GM23338 (cell line): Measurements from ENCODE around the gene SYNPO2. TPM values are rescaled to one million over a fixed set of nuclear protein-coding genes. Genes with fewer than 3 reads are reported as not detected.

Source experiments
- ATAC-seq: fragments of 200-7000 bp; cut with Tn5 transposase; 3 replicates; pipeline ENCODE4 v1.9.1; 2020
- DNase-seq: peaks from one replicate; pipeline ENCODE4 v3.0.0-alpha.2; 2015; ENCODE audit warnings: low spot score
- H2AFZ ChIP-seq: fragments of 200-600 bp; sonication (generic); 2 replicates; pipeline ENCODE4 v1.8.0; 2016; ENCODE audit warnings: antibody characterized with exemption, mild to moderate bottlenecking, moderate library complexity
- H3F3A ChIP-seq: fragments of 200-600 bp; sonication (generic); replicated peaks from 2 replicates; pipeline ENCODE4 v1.8.0; 2017; ENCODE audit warnings: antibody characterized with exemption, mixed run types, low read depth
- H3K27ac ChIP-seq: fragments of 200-600 bp; sonication (generic); 2 replicates; pipeline ENCODE4 v1.6.1; 2016; ENCODE audit warnings: low read depth
- H3K27me3 ChIP-seq: fragments of 200-600 bp; sonication (generic); 2 replicates; pipeline ENCODE4 v1.8.0; 2016; ENCODE audit warnings: mild to moderate bottlenecking, mixed run types, moderate library complexity; ENCODE audit not compliant: insufficient read depth
- H3K36me3 ChIP-seq: fragments of 200-600 bp; sonication (generic); 2 replicates; pipeline ENCODE4 v1.8.0; 2016; ENCODE audit warnings: mild to moderate bottlenecking; ENCODE audit not compliant: insufficient read depth
- H3K4me1 ChIP-seq: fragments of 200-600 bp; sonication (generic); 2 replicates; pipeline ENCODE4 v1.8.0; 2016; ENCODE audit warnings: mild to moderate bottlenecking, moderate library complexity; ENCODE audit not compliant: insufficient read depth
- H3K4me2 ChIP-seq: fragments of 200-600 bp; sonication (generic); 2 replicates; pipeline ENCODE4 v1.7.1; 2017; ENCODE audit warnings: mixed run types
- H3K4me3 ChIP-seq: fragments of 200-600 bp; sonication (generic); 2 replicates; pipeline ENCODE4 v1.6.1; 2016; ENCODE audit warnings: mixed run types
- H3K79me2 ChIP-seq: fragments of 200-600 bp; sonication (generic); replicated peaks from 2 replicates; pipeline ENCODE4 v1.8.0; 2017; ENCODE audit warnings: mild to moderate bottlenecking; ENCODE audit not compliant: insufficient read depth
- H3K9me2 ChIP-seq: fragments of 200-600 bp; sonication (generic); 2 replicates; pipeline ENCODE4 v1.8.0; 2017; ENCODE audit not compliant: insufficient read depth
- H4K20me1 ChIP-seq: fragments of 200-600 bp; sonication (generic); replicated peaks from 2 replicates; pipeline ENCODE4 v1.8.0; 2017; ENCODE audit warnings: mild to moderate bottlenecking; ENCODE audit not compliant: insufficient read depth
- H3K27ac Mint-ChIP-seq: 2 replicates; pipeline ENCODE4 v1.8.0; 2020; ENCODE audit warnings: inconsistent platforms, mild to moderate bottlenecking, moderate library complexity, mixed read lengths
- H3K27me3 Mint-ChIP-seq: 3 replicates; pipeline ENCODE4 v1.8.0; 2022; ENCODE audit warnings: low read depth, mild to moderate bottlenecking, moderate library complexity, mixed read lengths, inconsistent platforms; ENCODE audit not compliant: insufficient read depth, poor library complexity
- H3K36me3 Mint-ChIP-seq: 3 replicates; pipeline ENCODE4 v1.8.0; 2021; ENCODE audit warnings: low read depth, mild to moderate bottlenecking, inconsistent platforms, moderate library complexity, mixed read lengths
- H3K4me1 Mint-ChIP-seq: 3 replicates; pipeline ENCODE4 v1.8.0; 2020; ENCODE audit warnings: mild to moderate bottlenecking, inconsistent platforms, mixed read lengths
- H3K4me3 Mint-ChIP-seq: 3 replicates; pipeline ENCODE4 v1.8.0; 2021; ENCODE audit warnings: moderate library complexity, mild to moderate bottlenecking, inconsistent platforms, mixed read lengths
- H3K9me3 Mint-ChIP-seq: 3 replicates; pipeline ENCODE4 v1.8.0; 2020; ENCODE audit warnings: moderate library complexity, mild to moderate bottlenecking, inconsistent platforms, mixed read lengths
- EZH2 ChIP-seq: fragments of 200-600 bp; sonication (generic); IDR thresholded peaks from one replicate; pipeline ENCODE4 v1.8.0; 2017; ENCODE audit warnings: antibody characterized with exemption, mild to moderate bottlenecking, low read depth; ENCODE audit not compliant: unreplicated experiment
- EZH2phosphoT487 ChIP-seq: fragments of 200-600 bp; sonication (generic); IDR thresholded peaks from one replicate; pipeline ENCODE4 v1.8.1; 2018; ENCODE audit warnings: antibody characterized with exemption; ENCODE audit not compliant: unreplicated experiment
- JUNB ChIP-seq: IDR thresholded peaks from one replicate; pipeline ENCODE4 v1.6.1; 2016; ENCODE audit warnings: antibody characterized with exemption; ENCODE audit not compliant: unreplicated experiment
- NANOG ChIP-seq: IDR thresholded peaks from 2 replicates; pipeline ENCODE4 v1.6.1; 2016; ENCODE audit warnings: antibody characterized with exemption, borderline replicate concordance
- POLR2AphosphoS5 ChIP-seq: IDR thresholded peaks from 2 replicates; pipeline ENCODE4 v1.6.1; 2016; ENCODE audit warnings: antibody characterized with exemption, low read depth
- REST ChIP-seq: IDR thresholded peaks from one replicate; pipeline ENCODE4 v1.6.1; 2018; ENCODE audit warnings: antibody characterized with exemption; ENCODE audit not compliant: unreplicated experiment
- STAT1 ChIP-seq: IDR thresholded peaks from one replicate; pipeline ENCODE4 v1.6.1; 2016; ENCODE audit warnings: antibody characterized with exemption; ENCODE audit not compliant: unreplicated experiment
- ZNF114 ChIP-seq: fragments of 250-450 bp; sonication (Bioruptor Pico); IDR thresholded peaks from 2 replicates; pipeline ENCODE4 v1.5.0; 2020; ENCODE audit warnings: mild to moderate bottlenecking, moderate library complexity
- ZNF462 ChIP-seq: fragments of 250-450 bp; sonication (Bioruptor Pico); IDR thresholded peaks from 2 replicates; pipeline ENCODE4 v1.5.0; 2020; ENCODE audit warnings: mild to moderate bottlenecking, moderate library complexity
- polyA plus RNA-seq: library from polyadenylated mRNA; unstranded; fragments of >200 nt; fragmentation: Nextera tagmentation; extraction: Ambion mirVana; gene quantifications from 2 replicates; pipeline ENCODE4 v1.2.1, GENCODE V29; 2016
- total RNA-seq: library from RNA; depleted of rRNA; stranded (reverse); fragments of >200 nt; shearing (Covaris generic); gene quantifications from 2 replicates; pipeline ENCODE4 v1.2.3, GENCODE V29; 2014

Gene SYNPO2
- total and polyA plus RNA-seq, 2 experiments from 2014 or later: 2.1 to 3.4 TPM

GRCh38 chr4:118905566-118905965 lies 16.9 kb downstream of the SYNPO2 start:
- Histone ChIP-seq H3K36me3 (no peaks in the 10 kb centered on the region), H3K27ac (no peak overlapping the region), H3K4me2 (no peak overlapping the region), H3K79me2 (no peaks in the 10 kb centered on the region), H3K4me1 (no peaks in the 10 kb centered on the region), H3K4me3 (no peak overlapping the region), H3K27me3 (no peaks in the 10 kb centered on the region), H3K9me2 (no peaks in the 10 kb centered on the region), H3F3A (no peaks in the 10 kb centered on the region), H4K20me1 (no peaks in the 10 kb centered on the region), H2AFZ (no peak overlapping the region)
- Mint-ChIP-seq H3K27ac (no peak overlapping the region), H3K9me3 (no peaks in the 10 kb centered on the region), H3K4me3 (no peak overlapping the region), H3K4me1 (peaks cover 2% of the 10 kb centered on the region; the same call in 1 of the 3 replicates), H3K27me3 (peaks cover 2% of the 10 kb centered on the region), H3K36me3 (no peaks in the 10 kb centered on the region)
- ATAC-seq (no peak), DNase-seq (no peak)
- no peak for TF ChIP-seq JUNB
- TF ChIP-seq STAT1: no peak
- TF ChIP-seq NANOG: no peak
- TF ChIP-seq REST: no peak
- no peak for TF ChIP-seq EZH2
- no peak for TF ChIP-seq EZH2phosphoT487
- TF ChIP-seq ZNF462 (CRISPR knock-in tag): no peak
- TF ChIP-seq ZNF114: no peak
- no peak for TF ChIP-seq POLR2AphosphoS5
